Measurements from ENCODE around the gene NDUFS2.

The NDUFS2 gene

DNA sequence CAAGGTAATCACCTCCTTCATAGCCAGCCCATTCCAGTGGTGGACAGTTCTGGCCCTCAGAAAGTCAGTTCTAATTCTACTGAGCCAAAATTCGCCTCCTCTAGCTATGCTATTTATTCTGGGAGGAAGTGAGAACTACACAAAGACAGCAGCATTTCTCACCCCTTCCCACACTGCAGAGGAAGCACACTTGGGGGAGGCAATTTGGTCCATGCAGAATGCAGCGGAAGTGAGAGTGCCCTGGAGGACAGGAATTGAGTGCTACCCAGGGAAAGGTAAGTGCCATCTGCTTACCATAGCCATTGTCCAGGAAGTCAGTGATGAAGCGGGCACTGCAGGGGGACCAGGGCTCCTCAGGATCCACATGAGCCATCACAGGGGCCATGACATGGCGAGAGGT is 7.0 kb upstream of the NDUFS2 start:
- DNase-seq (ENCODE audit: low read depth in 2 of 2), result no peak

DNA sequence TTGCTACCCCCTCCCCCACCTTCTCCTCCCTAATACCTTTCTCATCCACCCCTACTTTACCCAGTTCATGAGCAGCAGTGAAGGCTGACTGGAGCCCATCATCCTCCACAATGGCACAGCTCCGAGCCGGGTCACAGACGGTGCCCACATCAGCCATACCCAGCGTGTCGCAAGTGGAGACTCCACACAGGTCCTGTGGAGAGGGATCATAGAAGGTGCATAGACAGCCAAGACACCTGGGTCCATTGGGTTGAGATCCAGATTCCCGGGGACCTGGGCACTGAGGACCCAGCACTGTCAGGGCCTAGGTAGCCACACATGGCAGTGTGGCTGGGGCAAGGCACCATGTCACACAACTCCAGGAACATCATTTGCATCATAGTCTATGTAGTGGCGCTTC is 6.1 kb upstream of the NDUFS2 start:
- DNase-seq (ENCODE audit: low read depth in 2 of 2), result no peak

DNA sequence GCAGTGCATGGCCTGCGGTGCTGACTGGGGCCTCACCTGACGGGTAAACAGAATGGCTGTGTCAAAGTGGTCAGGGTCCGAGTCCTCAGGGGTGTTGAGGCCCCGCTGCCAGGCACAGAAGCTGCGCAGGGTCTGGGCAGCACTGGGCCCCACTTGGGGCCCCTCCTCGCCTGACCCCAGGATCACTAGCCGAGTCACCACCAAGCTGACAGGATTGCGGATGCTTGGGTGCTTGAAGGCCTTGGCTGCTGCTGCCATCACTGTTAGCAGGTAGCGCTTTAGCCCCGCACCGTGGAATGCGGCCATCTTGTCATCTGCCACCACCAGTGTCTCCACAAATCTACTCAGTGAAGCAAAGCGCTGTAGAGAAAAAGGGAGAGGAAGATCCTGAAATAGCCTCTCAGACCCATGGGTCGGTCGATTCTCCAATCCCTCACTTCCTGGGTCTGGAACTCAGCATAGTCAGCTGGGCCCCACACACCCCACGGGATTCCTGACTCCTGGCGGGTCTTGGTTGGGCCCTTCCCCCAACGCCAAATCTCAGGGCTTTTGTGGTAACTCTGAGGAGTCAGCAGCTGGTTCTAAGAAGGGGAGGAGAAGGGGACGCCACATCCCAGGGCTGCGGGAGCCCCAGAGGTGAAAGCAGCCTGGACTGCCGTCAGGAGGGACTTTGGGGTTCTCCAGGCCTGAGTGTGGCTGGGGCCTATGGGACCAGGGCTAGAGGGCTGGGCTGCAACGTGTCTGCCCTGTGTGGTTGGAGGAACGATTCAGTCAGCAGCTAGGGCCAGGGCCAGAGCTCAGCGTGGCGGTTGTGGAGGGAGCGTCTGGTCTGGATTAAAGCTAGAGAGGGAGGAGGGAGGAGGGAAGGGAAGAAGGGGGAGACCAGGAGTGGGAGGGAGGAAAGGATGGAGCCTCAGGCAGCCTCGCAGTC is 5.4 kb upstream of the NDUFS2 start:
- DNase-seq (ENCODE audit: low read depth in 2 of 2), result no peak

DNA sequence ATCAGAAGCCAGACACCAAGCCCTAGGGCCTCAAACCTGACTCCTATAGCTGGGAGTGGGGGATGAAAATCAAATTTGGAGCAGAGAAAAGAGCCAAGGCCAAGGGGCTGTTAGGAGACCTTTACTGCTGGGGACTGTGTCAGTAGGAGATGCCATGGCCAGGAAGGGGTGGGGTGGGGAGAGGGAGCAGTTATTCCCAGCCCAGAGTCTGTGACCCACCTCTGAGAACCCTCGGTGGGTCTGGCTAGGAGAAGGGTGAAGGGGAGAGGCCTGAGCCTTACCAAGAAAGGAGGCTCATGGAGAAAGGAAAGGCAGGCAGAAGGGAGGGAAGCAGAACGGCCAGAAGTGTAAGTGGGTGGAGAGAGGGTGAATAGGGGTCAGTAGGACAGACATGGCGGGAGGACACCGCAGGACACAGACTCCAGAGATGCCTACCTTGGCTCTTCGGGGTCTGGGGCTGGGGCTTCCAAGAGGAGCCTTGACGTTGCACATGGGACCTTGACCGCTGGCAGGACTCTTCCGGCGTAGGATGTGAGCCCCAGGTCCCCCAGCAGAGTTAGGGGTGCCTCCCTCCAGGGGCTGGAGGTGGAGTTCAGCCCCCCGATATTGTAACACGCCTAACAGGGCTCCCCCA is 4.5 kb upstream of the NDUFS2 start:
- no peak for DNase-seq (ENCODE audit: low read depth in 2 of 2)

DNA sequence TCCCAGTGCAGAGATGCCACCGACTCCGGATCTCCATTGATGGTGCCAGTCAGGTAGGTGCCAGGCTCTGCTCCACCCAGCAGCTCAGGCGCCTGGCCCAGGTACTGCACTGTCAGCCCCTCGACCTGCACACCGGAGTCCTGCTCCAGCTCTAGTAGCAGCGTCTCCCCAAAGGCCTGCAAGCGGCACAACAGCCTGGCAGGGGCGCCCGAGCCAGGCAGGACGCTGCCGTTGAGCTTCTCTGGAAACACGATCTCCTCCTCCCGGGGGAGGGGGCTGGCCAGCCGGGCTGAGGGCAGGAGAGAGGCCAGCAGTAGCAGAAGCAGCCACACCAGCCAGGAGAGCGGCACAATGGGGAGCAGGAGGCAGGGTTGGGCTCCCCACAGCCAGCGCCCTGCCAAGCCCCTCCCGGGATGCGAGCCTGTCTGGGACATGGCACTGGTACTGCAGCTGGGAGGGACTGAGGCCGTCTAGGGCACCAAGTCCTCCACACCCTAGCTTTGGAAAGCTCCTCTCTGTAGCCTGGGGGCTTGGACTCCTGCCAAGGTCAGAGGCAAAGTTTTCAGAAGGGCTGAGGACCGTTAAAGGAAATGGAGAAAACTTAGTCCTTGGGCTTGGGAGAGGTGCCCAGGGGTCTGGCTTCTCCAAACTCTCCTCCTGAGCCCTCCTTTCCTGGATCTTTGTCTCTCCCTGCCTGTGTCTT is 3.8 kb upstream of the NDUFS2 start:
- DNase-seq (ENCODE audit: low read depth in 2 of 2), result no peak

DNA sequence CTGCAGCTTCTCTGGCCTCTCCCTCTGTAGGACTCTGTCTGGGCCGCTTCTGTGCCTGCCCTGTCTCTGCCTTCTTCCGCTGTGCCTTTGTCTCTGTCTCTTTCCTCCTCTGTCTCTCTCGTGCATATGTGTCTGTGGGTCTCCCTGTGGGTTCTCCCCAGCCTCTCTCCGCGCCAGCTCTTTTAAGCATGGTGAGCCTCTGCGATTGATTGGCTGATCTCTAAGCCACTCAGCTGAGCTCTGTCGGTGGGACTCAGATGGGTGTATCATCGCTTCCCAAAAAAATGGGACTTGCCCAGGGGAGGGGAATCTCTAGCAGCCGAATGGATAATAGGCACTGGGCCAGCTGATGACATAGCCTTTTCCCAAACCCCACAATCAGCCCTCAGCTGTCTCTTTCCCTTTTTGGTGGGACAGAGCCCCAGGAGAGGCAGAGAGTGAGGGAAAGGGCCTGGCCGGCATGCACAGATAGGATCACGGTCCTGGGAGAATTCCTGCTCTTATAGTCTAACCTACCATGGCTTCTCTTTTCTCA is 3.2 kb upstream of the NDUFS2 start, which contains the start of gene ADAMTS4:
Gene ADAMTS4 (minus strand): TSS at position 158 of the 535 bp plus-strand sequence. CDS start 427 bp downstream, outside the sequence.
- DNase-seq (ENCODE audit: low read depth in 2 of 2), result no peak

DNA sequence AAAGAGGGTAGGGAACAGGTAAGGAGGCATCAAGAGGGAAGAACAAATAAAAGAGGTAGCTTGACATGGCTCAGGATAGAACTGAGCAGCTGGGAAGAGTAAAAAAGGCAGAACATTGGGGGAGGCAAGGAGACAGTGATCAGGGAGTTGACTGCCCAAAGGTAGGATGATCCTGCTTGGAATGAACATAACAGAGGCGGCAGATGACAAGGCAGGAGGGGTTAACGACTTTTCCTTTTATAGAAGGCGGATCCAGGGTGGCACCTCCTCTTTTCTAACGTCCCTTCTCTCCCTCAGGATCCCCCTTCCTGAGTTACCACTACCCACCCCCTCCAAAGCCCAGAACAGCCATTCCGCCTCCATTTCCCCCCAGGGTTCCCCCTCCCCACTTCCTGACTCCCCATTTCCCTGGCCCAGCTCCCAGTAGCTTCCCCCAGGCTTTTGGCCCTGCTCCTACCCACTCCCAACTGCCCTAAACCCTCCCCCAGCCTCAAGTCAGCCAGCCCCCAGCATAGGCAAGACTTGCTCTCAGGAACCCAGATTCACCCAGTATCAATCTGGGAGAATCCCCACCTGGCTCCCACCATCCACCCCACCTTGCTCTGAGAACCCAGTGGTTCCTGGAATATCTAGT is 2.5 kb upstream of the NDUFS2 start:
- DNase-seq (ENCODE audit: low read depth in 2 of 2), result no peak

DNA sequence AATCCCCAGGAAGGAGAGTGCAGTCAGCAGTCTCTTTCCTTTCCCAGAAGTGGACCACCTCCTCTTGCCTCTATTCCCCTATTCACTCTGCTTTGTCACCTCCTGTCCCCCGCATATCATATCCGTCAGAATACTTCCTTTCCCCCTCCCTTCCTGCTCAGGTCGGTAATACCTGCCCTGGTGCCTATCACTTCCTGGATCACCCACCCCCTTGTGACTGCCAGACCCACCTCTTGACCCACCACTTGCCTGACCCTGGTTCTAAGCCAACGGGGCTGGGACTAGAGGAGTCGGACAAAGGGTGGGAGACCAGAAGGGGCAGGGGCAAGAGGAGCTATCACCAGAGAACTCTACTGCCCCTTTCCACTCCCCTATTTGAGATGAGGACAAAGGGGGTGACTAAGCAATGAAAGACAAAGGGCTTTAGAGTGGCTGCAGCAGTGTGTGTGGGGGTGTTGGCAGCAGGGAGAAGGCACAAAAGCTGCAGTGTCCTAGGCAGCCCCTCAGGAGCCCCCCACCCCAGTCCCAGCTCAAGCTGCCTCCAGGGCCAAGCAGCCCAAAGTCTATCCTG is 1.7 kb upstream of the NDUFS2 start:
- DNase-seq (ENCODE audit: low read depth in 2 of 2), result no peak

DNA sequence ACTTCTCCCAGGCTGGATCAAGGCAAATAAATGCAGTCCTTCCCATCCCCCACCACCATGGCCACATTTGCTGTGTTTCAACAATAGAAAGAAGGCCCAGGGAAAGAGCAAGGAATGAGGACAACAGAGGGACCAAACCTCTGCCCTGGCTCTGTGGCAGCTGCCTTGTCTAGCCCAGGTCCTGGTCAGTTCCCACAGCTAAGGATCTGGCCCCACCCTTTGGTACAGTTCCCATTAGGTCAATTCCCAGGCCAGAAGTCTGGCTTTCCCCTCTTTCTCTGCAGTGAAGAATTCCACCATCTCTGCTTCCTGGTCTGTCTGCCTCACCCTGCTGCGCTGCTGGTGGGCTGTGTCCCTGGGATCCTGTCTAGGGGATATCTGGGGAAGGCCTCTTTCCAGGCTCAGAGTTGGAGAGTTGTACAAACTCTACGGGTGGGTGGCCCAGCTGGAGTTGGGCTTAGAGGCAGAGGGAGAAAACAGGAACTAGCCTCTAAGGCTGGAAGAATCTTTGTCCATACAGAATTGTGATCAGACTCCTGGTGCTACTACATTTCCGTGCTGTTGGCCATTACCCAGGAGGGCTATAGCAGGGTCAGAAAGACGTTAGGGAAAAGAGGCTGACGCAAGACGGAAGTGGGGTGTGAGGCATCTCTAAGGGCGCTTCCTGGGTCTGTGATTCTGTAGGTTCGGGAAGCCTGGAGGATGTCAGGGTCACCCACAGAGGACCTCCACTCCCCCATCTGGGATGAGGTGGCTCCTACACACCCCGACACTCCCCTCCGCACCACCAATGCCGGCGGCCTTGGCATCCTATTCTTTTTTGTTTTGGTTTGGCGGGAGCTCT is 953 bp upstream of the NDUFS2 start:
- DNase-seq (ENCODE audit: low read depth in 2 of 2), result no peak

DNA sequence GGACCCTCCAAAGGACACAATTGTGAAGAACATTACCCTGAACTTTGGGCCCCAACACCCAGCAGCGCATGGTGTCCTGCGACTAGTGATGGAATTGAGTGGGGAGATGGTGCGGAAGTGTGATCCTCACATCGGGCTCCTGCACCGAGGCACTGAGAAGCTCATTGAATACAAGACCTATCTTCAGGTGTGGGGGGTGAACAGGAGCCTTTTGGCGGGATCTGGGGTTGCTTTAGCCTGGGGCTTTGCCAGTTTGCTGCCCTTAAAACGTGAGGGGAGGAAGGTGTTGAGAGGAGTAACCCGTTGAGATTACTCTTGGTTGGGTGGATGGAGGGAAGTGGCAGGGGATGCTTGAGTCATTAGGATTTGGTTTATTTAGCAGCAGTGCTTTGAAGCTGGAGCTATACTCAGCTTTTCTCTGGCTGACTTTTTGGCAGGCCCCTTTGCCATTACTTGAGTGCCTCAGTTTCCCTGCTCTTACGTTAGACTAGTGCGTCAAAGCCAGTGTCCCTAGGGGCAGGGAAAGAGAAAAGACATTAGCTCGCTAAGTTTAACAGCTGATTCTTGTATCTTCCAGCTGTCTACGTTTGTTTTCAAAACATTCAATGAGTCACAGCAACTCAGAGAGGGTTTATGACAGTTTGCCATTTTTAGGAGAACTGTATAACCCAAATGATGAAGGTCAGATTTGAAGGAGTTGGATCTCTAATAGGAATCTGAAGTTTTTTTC is 4.4 kb downstream of the NDUFS2 start:
- DNase-seq (ENCODE audit: low read depth in 2 of 2), result no peak

DNA sequence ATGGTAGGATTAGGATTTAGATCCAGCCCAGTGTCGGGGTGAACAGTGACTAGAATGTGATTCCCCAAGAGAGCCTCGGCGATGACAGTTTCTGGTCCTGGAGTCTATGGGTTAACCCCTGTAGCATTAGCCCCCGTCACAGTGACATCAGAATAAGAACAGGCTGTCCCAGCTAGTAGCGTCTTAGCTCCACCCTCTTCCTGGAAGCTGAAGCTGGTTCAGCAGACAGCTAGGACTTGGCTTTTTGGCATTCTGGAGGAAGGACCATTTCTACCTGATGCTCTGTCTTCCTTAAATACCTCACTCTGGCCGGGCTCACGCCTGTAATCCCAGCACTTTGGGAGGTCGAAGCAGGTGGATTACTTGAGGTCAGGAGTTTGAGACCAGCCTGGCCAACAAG is 5.0 kb downstream of the NDUFS2 start:
- DNase-seq (ENCODE audit: low read depth in 2 of 2), result no peak

DNA sequence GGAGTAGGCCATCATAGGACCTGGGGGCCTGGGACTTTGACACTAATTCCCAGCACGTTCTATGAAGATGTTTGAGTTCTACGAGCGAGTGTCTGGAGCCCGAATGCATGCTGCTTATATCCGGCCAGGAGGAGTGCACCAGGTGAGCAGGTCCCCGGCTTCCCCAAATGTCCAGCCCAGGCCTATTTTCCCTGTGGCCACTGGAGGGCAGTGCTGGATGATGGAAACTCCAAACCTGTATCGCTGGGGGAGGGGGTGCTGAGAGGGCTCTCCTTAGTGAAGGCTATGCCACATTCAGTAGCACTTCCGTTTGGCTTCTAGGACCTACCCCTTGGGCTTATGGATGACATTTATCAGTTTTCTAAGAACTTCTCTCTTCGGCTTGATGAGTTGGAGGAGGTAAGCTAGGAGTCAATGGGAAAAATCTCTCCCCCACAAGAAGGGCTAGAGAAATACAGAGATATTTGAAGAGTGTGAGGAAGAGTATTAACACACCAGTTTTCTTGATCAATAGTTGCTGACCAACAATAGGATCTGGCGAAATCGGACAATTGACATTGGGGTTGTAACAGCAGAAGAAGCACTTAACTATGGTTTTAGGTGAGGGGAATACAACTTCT is 7.7 kb downstream of the NDUFS2 start:
- peak; percentile 45 to 48 for DNase-seq (ENCODE audit: low read depth in 2 of 2)

DNA sequence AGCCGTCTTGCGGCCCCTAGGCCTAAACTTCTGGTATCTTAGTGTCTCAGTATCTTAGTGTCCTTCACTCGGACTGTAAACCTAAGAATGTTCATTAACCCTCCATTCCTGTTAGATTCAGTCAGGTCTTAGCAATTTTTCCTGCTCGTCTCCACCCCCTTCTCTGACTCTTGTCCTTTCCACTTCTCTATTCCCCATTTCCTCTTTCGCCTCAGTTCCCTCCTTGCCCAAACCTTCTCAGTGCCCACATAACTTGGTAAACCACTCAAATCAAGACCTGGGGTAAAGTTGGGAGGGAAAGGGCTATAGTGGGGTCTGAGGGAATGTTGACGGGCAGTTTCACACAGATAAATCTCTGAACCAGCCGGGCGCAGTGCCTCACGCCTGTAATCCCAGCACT is 12.2 kb downstream of the NDUFS2 start:
- no peak for DNase-seq (ENCODE audit: low read depth in 2 of 2)

DNA sequence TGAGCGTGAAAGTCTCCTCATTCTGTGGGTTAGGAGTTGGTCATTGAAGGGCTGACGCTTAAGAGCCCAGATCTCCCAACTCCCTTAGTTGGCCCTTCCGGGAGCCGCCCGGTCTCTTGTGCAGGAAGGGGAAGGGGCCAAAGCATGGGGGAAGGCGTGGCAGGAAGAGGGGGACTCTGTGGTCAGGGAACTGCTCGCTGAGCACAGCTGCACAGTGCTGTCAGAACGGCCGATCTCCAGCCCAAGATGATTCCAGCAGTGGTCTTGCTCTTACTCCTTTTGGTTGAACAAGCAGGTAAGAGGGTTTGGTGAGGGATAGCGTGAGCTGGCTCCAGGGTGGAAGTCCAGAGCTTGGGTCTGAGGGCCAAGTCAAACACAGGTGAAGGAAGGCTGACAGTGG is 12.9 kb downstream of the NDUFS2 start, which contains the start of gene FCER1G:
Gene FCER1G (plus strand): TSS at position 220 of the 400 bp plus-strand sequence. CDS start 27 bp downstream, at position 247.
- no peak for DNase-seq (ENCODE audit: low read depth in 2 of 2)

DNA sequence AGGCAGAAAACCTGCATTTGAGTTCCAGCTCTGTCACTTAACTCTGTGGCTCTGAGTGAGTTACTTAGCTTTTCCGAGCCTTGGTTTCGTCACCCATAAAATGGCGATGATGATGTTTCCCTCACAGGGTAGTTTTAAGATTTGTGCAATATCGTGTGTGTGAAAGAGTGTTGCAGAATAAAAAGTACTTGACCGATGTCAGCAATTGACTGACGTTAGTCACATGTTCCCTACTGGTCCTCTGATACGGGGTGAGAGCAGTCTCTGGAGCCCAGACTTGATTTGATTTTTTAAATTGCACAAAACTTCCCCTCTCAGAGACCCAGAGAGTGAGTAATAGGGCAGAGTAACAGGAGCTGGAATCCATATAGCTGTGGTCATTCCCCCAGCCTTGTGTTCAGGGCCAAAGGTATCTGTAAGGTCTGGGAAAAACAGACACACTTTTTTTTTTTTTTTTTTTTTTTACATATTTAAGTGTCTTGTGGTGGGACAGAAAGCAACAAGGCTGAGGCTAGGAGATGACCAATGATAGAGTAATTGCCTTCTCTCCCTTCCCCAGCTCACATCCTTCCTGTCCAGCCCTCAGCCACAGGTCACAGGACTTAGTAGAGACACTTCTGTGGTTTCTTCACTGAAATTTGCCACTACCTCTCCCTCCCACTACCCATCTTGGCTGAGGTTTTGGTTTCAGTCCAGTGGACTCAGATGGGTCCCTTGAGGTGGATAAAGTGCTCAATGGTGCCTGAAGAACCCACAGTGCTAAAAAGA is 15.0 kb downstream of the NDUFS2 start:
- DNase-seq (ENCODE audit: low read depth in 2 of 2), result no peak

DNA sequence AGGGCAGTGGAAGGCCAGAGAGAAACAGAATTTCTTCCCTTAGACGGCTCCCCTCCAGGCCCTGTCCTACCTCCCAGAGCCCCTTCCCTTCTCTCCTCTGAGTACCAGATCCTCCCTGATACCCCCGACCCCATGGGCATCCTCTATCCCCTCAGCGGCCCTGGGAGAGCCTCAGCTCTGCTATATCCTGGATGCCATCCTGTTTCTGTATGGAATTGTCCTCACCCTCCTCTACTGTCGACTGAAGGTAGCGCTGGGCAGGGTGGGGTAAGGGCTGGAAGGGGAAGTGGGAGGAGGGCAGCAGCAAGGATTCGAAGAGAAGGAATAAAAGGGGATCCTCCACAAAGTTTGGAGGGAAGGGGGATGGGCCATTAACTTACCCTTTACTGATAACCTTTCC is 15.7 kb downstream of the NDUFS2 start:
- DNase-seq (ENCODE audit: low read depth in 2 of 2), result no peak

DNA sequence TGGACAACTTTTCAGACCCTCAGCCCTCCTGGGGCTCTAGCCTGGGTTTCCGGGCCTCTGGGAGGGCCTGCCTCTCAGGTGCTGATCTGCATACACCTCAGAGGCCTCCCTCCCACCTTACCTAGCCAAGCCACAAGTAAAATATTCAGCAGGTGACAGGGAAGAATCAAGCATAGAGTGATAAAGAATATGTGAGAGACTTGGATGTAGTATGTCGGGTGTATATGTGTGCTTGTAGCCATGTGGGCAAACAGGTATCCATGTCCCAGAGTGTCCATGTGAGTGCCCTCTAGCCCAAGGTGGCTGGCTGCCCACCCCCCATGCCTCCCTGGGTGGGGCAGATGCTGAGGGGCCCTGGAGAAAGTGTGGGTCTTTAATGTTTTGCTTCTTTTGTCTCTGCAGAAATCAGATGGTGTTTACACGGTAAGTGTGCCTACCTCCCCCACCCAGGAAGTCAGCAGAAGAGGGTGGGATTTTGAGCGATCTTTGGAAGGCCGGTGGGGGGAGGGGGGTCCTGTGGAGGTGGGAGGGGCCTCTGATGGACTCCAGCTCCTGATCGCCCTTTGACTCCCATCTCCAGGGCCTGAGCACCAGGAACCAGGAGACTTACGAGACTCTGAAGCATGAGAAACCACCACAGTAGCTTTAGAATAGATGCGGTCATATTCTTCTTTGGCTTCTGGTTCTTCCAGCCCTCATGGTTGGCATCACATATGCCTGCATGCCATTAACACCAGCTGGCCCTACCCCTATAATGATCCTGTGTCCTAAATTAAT is 16.3 kb downstream of the NDUFS2 start:
- DNase-seq (ENCODE audit: low read depth in 2 of 2), result no peak
